DMS153 treated with DMSO at 0.1 percent for 48 hours (cell line): Measurements from ENCODE around the gene KBTBD8.

Source experiments
- DNase-seq: peaks from one replicate; lab custom pipeline; 2025; ENCODE audit not compliant: unreplicated experiment; lab: John Stamatoyannopoulos, UW

Gene KBTBD8

GRCh38 chr3:66997560-66998112, 471 bp upstream of the KBTBD8 start:
- no peak for DNase-seq

- no peak for DNase-seq
Measured at GRCh38 chr3:66998904-66999235, 763 bp downstream of the KBTBD8 start.

- no peak for DNase-seq
Measured at GRCh38 chr3:67000009-67000408, 1.9 kb downstream of the KBTBD8 start.

- DNase-seq = no peak
Measured at GRCh38 chr3:67001086-67001861, 3.2 kb downstream of the KBTBD8 start.

- no peak for DNase-seq
Measured at GRCh38 chr3:67005974-67006373, 7.9 kb downstream of the KBTBD8 start.

GRCh38 chr3:67006460-67006859, 8.4 kb downstream of the KBTBD8 start:
- DNase-seq = no peak

- DNase-seq = no peak
Measured at GRCh38 chr3:67008388-67008787, 10.3 kb downstream of the KBTBD8 start.

GRCh38 chr3:67009716-67010115, 11.6 kb downstream of the KBTBD8 start:
- DNase-seq = no peak

- no peak for DNase-seq
Measured at GRCh38 chr3:67011414-67012131, 13.5 kb downstream of the KBTBD8 start.

- no peak for DNase-seq
Measured at GRCh38 chr3:67012564-67012963, 14.5 kb downstream of the KBTBD8 start.

- DNase-seq = no peak
Measured at GRCh38 chr3:67015702-67016484, 17.8 kb downstream of the KBTBD8 start.

- DNase-seq = no peak
Measured at GRCh38 chr3:67016522-67017080, 18.5 kb downstream of the KBTBD8 start.

GRCh38 chr3:67017211-67017610, 19.1 kb downstream of the KBTBD8 start:
- no peak for DNase-seq

GRCh38 chr3:67018105-67018788, 20.1 kb downstream of the KBTBD8 start:
- no peak for DNase-seq

GRCh38 chr3:67018789-67019526, 20.9 kb downstream of the KBTBD8 start:
- no peak for DNase-seq

- no peak for DNase-seq
Measured at GRCh38 chr3:67028001-67028784, 30.1 kb downstream of the KBTBD8 start.

- DNase-seq = no peak
Measured at GRCh38 chr3:67030785-67031740, 33.0 kb downstream of the KBTBD8 start.

- no peak for DNase-seq
Measured at GRCh38 chr3:67031986-67032385, 33.9 kb downstream of the KBTBD8 start.
